WTC11 (cell line): ENCODE data around the gene NUP85.

ENCODE experiments used
- NR3C1 ChIP-seq: sonication (generic); formaldehyde crosslinking; conservative IDR thresholded peaks from 2 replicates; pipeline ENCODE4 v1.8.1; 2023; ENCODE audit warnings: low read depth, mild to moderate bottlenecking, missing genetic modification reagents
- SP1 ChIP-seq: sonication (generic); formaldehyde crosslinking; conservative IDR thresholded peaks from 2 replicates; pipeline ENCODE4 v1.8.1; 2022; ENCODE audit warnings: missing genetic modification reagents

- no peak for TF ChIP-seq SP1 (CRISPR knock-in tag)
- no peak for TF ChIP-seq NR3C1 (CRISPR knock-in tag)
These were observed 5.4 kb upstream of the NUP85 start for GRCh38 chr17:75199886-75200618.
